AG04449 (cell line): ENCODE results near the gene LGR4.

ENCODE experiments used
- CTCF ChIA-PET: fragments of 350-600 bp; formaldehyde crosslinking; extraction: SDS; loops from one replicate; lab custom pipeline; 2021; ENCODE audit warnings: antibody characterized with exemption; lab: Yijun Ruan, JAX
- POLR2A ChIA-PET: fragments of 400-600, 350-600 bp; formaldehyde crosslinking; extraction: SDS; loops from one replicate; lab custom pipeline; 2020; ENCODE audit warnings: antibody characterized with exemption, inconsistent platforms; lab: Yijun Ruan, JAX
- DNase-seq: peaks from one replicate; pipeline ENCODE4 v3.0.0-alpha.2; 2010; ENCODE audit warnings: low read depth, low spot score
- H3K4me3 ChIP-seq: 2 replicates; pipeline ENCODE4 v1.5.1; 2011; ENCODE audit warnings: low read depth, mild to moderate bottlenecking, control low read depth, low read length
- CTCF ChIP-seq: IDR thresholded peaks from one replicate; pipeline ENCODE4 v1.5.1; 2011; ENCODE audit warnings: mild to moderate bottlenecking, moderate library complexity, low read length, control low read depth, inconsistent platforms; ENCODE audit not compliant: insufficient read depth; ENCODE audit errors: missing control alignments

Gene LGR4

GRCh38 chr11:27402450-27402849 lies 70.1 kb downstream of the LGR4 start:
- H3K4me3 ChIP-seq = no peak overlapping the region

GRCh38 chr11:27401833-27402316 lies 70.7 kb downstream of the LGR4 start:
- ChIA-PET POLR2A (no interaction called here), CTCF (interaction anchor here (1.2 kb wide), 1 partner anchor 7 kb away, joined by 3 read pairs; no protein-coding TSS in a partner anchor)
- DNase-seq = no peak
- no peak overlapping the region for H3K4me3 ChIP-seq
- no peak for TF ChIP-seq CTCF

More at GRCh38 chr11:27402450-27402849, 70.1 kb downstream of the LGR4 start:
- no peak for TF ChIP-seq CTCF
- ChIA-PET POLR2A (no interaction called here), CTCF (no interaction called here)
- no peak for DNase-seq

- no peak for DNase-seq
- TF ChIP-seq CTCF = no peak
- ChIA-PET CTCF (interaction anchor here (1.2 kb wide), 1 partner anchor 8 kb away, joined by 3 read pairs; no protein-coding TSS in a partner anchor), POLR2A (no interaction called here)
- no peak overlapping the region for H3K4me3 ChIP-seq
Observed at GRCh38 chr11:27401280-27401832, 71.2 kb downstream of the LGR4 start.

GRCh38 chr11:27398400-27398770 lies 74.2 kb downstream of the LGR4 start:
- H3K4me3 ChIP-seq = no peak overlapping the region
- no peak for DNase-seq
- TF ChIP-seq CTCF = no peak
- CTCF ChIA-PET = no interaction called here
- POLR2A ChIA-PET = no interaction called here

- ChIA-PET POLR2A (no interaction called here), CTCF (no interaction called here)
- H3K4me3 ChIP-seq = no peak overlapping the region
- DNase-seq = no peak
- no peak for TF ChIP-seq CTCF
Observed at GRCh38 chr11:27397624-27398399, 74.8 kb downstream of the LGR4 start.

GRCh38 chr11:27396259-27396839 lies 76.2 kb downstream of the LGR4 start:
- no peak overlapping the region for H3K4me3 ChIP-seq
- ChIA-PET CTCF (interaction anchor here (1.0 to 1.9 kb wide), 4 partner anchors 8 to 103 kb away, joined by 4 to 5 read pairs (median 4); no protein-coding TSS in a partner anchor), POLR2A (no interaction called here)
- DNase-seq = no peak
- no peak for TF ChIP-seq CTCF
